ENCODE results near the gene E4F1.

DNA sequence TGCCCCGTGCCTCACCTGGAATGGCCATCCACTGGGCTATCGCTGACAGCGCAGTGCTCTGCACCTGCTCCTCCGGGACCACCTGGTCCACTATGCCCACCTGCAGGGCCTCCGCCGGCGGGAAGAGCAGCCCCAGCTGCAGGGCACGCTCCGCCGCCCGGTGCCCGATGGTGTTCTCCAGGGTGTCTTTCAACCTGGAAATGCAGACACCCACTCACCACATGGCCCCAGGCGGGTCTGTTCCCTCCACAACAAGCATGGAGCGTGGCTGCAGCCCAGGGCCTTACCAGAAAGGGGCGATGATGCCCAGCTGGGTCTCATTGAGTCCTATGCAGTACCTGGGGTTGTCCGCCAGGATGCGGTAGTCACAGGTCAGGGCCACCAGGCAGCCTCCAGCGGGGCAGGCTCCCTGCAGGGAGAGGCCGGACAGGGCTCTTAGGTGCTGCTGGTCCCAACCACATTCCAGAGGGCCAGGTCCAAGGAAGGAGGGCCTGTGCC is 19.7 kb downstream of the E4F1 start:
- no peak for TF ChIP-seq POLR2A (IDR thresholded peaks at IDR 0.05; ENCODE audit: low read depth, low read length)
- TF ChIP-seq TAF1 (IDR thresholded peaks at IDR 0.05; ENCODE audit: borderline replicate concordance, low read depth, low read length), result no peak
- no peak for TF ChIP-seq POLR2AphosphoS5 (IDR thresholded peaks at IDR 0.05; ENCODE audit: low read depth, low read length)

Data from GM12892 (cell line).